ENCODE results near the gene ACER2. TPM values are rescaled to one million over a fixed set of nuclear protein-coding genes. Genes with fewer than 3 reads are reported as not detected.

The ACER2 gene
- total RNA-seq, 1 experiment from 2014 or later, result 0.84 TPM

DNA sequence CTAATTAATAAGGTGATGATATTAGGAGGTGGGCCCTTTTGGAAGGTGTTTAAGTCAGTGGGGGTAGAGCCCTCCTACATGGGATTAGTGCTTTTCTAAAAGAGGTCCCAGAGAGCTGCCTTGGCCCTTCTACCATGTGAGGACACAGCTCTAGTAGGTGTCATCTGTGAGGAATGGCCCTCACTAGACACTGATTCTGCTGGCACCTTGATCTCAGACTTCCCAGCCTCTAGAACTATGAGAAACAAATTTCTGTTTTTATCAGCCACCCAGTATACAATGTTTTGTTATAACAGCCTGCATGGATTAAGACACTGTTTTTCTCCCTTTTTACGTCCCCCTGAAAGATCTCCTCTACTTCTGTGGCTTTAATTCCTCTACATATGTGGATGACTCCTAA, 31.6 kb downstream of the ACER2 start:
- H3K27me3 ChIP-seq (replicated peaks; ENCODE audit: insufficient read depth, low read depth, low read length, poor library complexity), result no peaks in the 10 kb centered on the region
- H3K9me3 ChIP-seq (ENCODE audit: low read depth, low read length, poor library complexity, severe bottlenecking), result no peaks in the 10 kb centered on the region
- ChIA-PET POLR2A (ENCODE audit: low non-redundant PET) (no interaction called here), CTCF (no interaction called here)
- no peak overlapping the region for H3K27ac ChIP-seq (ENCODE audit: low read depth, low read length, poor library complexity, severe bottlenecking)
- H3K36me3 ChIP-seq (ENCODE audit: insufficient read depth, low read length, poor library complexity, severe bottlenecking), result no peaks in the 10 kb centered on the region
- intact Hi-C loops (cut with micrococcal nuclease; ENCODE audit: unreplicated experiment), result no loop called here
- TF ChIP-seq, protein P1, sequence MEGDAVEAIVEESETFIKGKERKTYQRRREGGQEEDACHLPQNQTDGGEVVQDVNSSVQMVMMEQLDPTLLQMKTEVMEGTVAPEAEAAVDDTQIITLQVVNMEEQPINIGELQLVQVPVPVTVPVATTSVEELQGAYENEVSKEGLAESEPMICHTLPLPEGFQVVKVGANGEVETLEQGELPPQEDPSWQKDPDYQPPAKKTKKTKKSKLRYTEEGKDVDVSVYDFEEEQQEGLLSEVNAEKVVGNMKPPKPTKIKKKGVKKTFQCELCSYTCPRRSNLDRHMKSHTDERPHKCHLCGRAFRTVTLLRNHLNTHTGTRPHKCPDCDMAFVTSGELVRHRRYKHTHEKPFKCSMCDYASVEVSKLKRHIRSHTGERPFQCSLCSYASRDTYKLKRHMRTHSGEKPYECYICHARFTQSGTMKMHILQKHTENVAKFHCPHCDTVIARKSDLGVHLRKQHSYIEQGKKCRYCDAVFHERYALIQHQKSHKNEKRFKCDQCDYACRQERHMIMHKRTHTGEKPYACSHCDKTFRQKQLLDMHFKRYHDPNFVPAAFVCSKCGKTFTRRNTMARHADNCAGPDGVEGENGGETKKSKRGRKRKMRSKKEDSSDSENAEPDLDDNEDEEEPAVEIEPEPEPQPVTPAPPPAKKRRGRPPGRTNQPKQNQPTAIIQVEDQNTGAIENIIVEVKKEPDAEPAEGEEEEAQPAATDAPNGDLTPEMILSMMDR (conservative IDR thresholded peaks at IDR 0.05; ENCODE audit: low read depth, low read length), result no peak
- TF ChIP-seq EZH2 (IDR thresholded peaks at IDR 0.05; ENCODE audit: borderline replicate concordance, low read depth, low read length, poor library complexity, severe bottlenecking), result no peak
- no peak overlapping the region for H3K4me3 ChIP-seq (ENCODE audit: low read depth, low read length, poor library complexity, severe bottlenecking)
- DNase-seq (ENCODE audit: low spot score), result no peak
- no peaks in the 10 kb centered on the region for H3K4me1 ChIP-seq (ENCODE audit: insufficient read depth, low read length, poor library complexity, severe bottlenecking)
- no TSS peak for BruUV-seq (replicated peaks)

DNA sequence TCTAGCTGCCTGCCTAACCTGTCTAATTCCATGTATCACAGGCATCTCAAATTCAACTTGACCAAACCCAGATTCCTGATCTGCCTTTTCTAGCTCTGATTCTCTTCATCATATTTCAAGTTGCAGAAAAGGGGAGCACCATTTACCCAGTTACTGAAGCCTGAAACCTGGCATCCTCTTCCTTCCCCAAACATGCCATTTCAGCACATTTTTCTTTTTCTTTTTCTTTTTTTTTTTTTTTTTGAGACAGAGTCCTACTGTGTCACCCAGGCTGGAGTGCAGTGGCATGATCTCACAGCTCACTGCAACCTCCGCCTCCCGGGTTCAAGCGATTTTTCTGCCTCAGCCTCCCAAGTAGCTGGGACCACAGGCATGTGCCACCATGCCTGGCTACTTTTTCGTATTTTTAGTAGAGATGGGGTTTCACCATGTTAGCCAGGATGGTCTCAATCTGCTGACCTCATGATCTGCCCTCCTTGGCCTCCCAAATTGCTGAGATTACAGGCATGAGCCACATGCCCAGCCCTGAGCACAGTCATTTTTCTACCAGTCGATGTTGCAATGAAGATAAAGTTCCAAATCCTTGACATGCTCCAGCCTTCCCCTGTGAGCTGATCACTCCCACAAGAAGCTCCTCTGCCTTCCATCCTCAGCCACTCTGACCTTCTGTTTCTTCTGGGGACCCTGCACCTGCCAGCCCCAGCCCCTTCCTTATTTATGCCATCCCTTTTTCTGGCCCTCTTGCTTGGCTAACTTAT, 32.2 kb downstream of the ACER2 start:
- Histone ChIP-seq H3K9me3 (ENCODE audit: low read depth, low read length, poor library complexity, severe bottlenecking) (no peaks in the 10 kb centered on the region), H3K27ac (ENCODE audit: low read depth, low read length, poor library complexity, severe bottlenecking) (no peak overlapping the region), H3K36me3 (ENCODE audit: insufficient read depth, low read length, poor library complexity, severe bottlenecking) (no peaks in the 10 kb centered on the region), H3K4me3 (ENCODE audit: low read depth, low read length, poor library complexity, severe bottlenecking) (no peak overlapping the region), H3K27me3 (replicated peaks; ENCODE audit: insufficient read depth, low read depth, low read length, poor library complexity) (no peaks in the 10 kb centered on the region), H3K4me1 (ENCODE audit: insufficient read depth, low read length, poor library complexity, severe bottlenecking) (no peaks in the 10 kb centered on the region)
- DNase-seq (ENCODE audit: low spot score), result no peak
- ChIA-PET POLR2A (ENCODE audit: low non-redundant PET) (no interaction called here), CTCF (no interaction called here)
- TF ChIP-seq, protein P1 (conservative IDR thresholded peaks at IDR 0.05; ENCODE audit: low read depth, low read length), result no peak
- TF ChIP-seq EZH2 (IDR thresholded peaks at IDR 0.05; ENCODE audit: borderline replicate concordance, low read depth, low read length, poor library complexity, severe bottlenecking), result no peak
- intact Hi-C loops (cut with micrococcal nuclease; ENCODE audit: unreplicated experiment), result no loop called here
- BruUV-seq (replicated peaks), result no TSS peak

DNA sequence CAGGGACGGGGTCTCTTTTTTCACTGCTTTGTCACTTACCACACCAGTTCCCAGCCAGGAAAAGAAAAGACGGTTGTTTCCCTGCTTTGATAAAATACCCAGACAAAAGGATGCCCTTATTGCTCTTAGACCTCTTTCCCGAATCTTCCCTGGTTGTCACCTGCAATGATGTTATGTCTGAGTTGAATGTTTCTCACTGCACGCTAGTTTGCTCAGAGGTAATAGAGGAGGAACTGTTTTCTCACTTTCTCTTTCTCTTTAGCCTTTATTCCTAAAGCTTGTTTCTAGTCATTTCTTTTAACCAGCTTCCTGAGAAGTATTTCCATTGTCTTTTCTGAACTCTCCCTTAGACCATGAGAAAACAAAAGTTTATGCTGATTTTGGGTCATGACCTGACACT, 32.9 kb downstream of the ACER2 start:
- no peaks in the 10 kb centered on the region for H3K9me3 ChIP-seq (ENCODE audit: low read depth, low read length, poor library complexity, severe bottlenecking)
- ChIA-PET POLR2A (ENCODE audit: low non-redundant PET) (no interaction called here), CTCF (no interaction called here)
- H3K27ac ChIP-seq (ENCODE audit: low read depth, low read length, poor library complexity, severe bottlenecking), result no peak overlapping the region
- no peak overlapping the region for H3K4me3 ChIP-seq (ENCODE audit: low read depth, low read length, poor library complexity, severe bottlenecking)
- TF ChIP-seq, protein P1 (conservative IDR thresholded peaks at IDR 0.05; ENCODE audit: low read depth, low read length), result no peak
- TF ChIP-seq EZH2 (IDR thresholded peaks at IDR 0.05; ENCODE audit: borderline replicate concordance, low read depth, low read length, poor library complexity, severe bottlenecking), result no peak
- intact Hi-C loops (cut with micrococcal nuclease; ENCODE audit: unreplicated experiment), result no loop called here
- no peaks in the 10 kb centered on the region for H3K27me3 ChIP-seq (replicated peaks; ENCODE audit: insufficient read depth, low read depth, low read length, poor library complexity)
- no TSS peak for BruUV-seq (replicated peaks)
- no peak for DNase-seq (ENCODE audit: low spot score)
- no peaks in the 10 kb centered on the region for H3K4me1 ChIP-seq (ENCODE audit: insufficient read depth, low read length, poor library complexity, severe bottlenecking)
- no peaks in the 10 kb centered on the region for H3K36me3 ChIP-seq (ENCODE audit: insufficient read depth, low read length, poor library complexity, severe bottlenecking)

Measured in A673 (cell line).